Tibial artery (tissue), 4 donors: ENCODE results near the gene SEC31B.

Experiments used
- DNase-seq, 2 donors: peaks; one replicate each; pipeline ENCODE4 v3.0.0-alpha.2; 2019
- H3K27ac ChIP-seq, 2 donors: fragments of 200-600 bp; sonication (generic) in 1 of 2; 1 replicate in 1 of 2; 2 replicates in 1 of 2; pipeline ENCODE4 v1.5.1; 2018 to 2019; ENCODE audit warnings: mild to moderate bottlenecking in 1 of 2
- H3K27me3 ChIP-seq, 2 donors: fragments of 200-600 bp; sonication (generic) in 1 of 2; one replicate each; pipeline versions ENCODE4 v1.5.1 to v1.6.0; 2016 to 2019
- H3K36me3 ChIP-seq, 3 donors: fragments of 200-600 bp; sonication (generic) in 2 of 3; one replicate each; pipeline ENCODE4 v1.5.1; 2016 to 2019; ENCODE audit warnings: mild to moderate bottlenecking in 2 of 3
- H3K4me1 ChIP-seq, 4 donors: fragments of 200-600 bp; sonication (generic) in 2 of 4; 1 replicate in 3 of 4; 2 replicates in 1 of 4; pipeline ENCODE4 v1.5.1; 2016 to 2019
- H3K4me3 ChIP-seq, 2 donors: fragments of 200-600 bp; sonication (generic) in 1 of 2; 1 replicate in 1 of 2; 2 replicates in 1 of 2; pipeline ENCODE4 v1.5.1; 2018 to 2019; ENCODE audit warnings: mild to moderate bottlenecking in 2 of 2
- H3K9me3 ChIP-seq, 3 donors: fragments of 200-600 bp; sonication (generic) in 1 of 3; one replicate each; pipeline ENCODE4 v1.5.1; 2016 to 2019
- CTCF ChIP-seq, 2 experiments: fragments of 200-600 bp in 1 of 2; fragments of 450-650 bp in 1 of 2; IDR thresholded peaks; one replicate each; pipeline ENCODE4 v1.5.1; 2017 to 2019; ENCODE audit warnings: antibody characterized with exemption in 2 of 2, mild to moderate bottlenecking in 1 of 2, moderate library complexity in 1 of 2
- intact Hi-C: fragments of 100-400 bp; cut with DNase I; formaldehyde crosslinking; loops from one replicate; pipeline ENCODE4 v1.15.0; 2023; ENCODE audit warnings: low total_unique reads

The SEC31B gene

GRCh38 chr10:100553929-100554328, 34.3 kb upstream of the SEC31B start:
- Histone ChIP-seq H3K9me3 (no peaks in the 10 kb centered on the region), H3K4me3 (no peak overlapping the region), H3K4me1 (no peaks in the 10 kb centered on the region), H3K36me3 (peaks cover 32 to 71% (median 47%) of the 10 kb centered on the region in 3 donors), H3K27me3 (no peaks in the 10 kb centered on the region), H3K27ac (no peak overlapping the region)
- DNase-seq = no peak
- intact Hi-C loops = no loop called here
- TF ChIP-seq CTCF (IDR thresholded peaks at IDR 0.05) = no peak

DNA sequence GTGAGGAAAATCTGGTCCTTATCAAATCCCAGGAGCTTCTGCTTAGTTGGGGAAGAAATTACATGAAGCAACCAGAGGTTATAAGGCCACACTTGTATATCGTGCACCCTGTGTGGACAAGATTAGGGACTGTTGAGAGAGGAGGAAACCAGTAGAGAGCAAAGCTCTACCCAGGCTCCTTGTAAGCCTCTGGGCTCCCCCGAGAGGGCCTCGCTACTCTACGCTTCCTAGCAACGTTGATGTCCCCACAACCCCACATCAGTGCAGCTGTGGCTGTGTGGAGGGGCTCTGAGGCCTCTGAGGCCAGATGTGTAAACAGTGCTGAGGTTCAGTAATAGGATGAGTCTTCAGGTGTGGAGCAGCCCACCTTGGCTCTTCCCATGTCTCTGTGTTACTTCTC, 32.1 kb upstream of the SEC31B start:
- H3K4me1 ChIP-seq = no peaks in the 10 kb centered on the region
- H3K36me3 ChIP-seq = peaks cover 50 to 79% (median 52%) of the 10 kb centered on the region in 3 donors
- intact Hi-C loops = no loop called here
- no peak overlapping the region for H3K4me3 ChIP-seq
- TF ChIP-seq CTCF (IDR thresholded peaks at IDR 0.05) = no peak
- no peak overlapping the region for H3K27ac ChIP-seq
- DNase-seq = no peak
- H3K9me3 ChIP-seq = no peaks in the 10 kb centered on the region
- no peaks in the 10 kb centered on the region for H3K27me3 ChIP-seq

GRCh38 chr10:100551196-100551595, 31.5 kb upstream of the SEC31B start:
- Histone ChIP-seq H3K27ac (no peak overlapping the region), H3K4me3 (no peak overlapping the region), H3K4me1 (no peaks in the 10 kb centered on the region), H3K36me3 (peaks cover 50 to 79% (median 52%) of the 10 kb centered on the region in 3 donors), H3K27me3 (no peaks in the 10 kb centered on the region), H3K9me3 (no peaks in the 10 kb centered on the region)
- intact Hi-C loops = no loop called here
- no peak for TF ChIP-seq CTCF (IDR thresholded peaks at IDR 0.05)
- DNase-seq = no peak

DNA sequence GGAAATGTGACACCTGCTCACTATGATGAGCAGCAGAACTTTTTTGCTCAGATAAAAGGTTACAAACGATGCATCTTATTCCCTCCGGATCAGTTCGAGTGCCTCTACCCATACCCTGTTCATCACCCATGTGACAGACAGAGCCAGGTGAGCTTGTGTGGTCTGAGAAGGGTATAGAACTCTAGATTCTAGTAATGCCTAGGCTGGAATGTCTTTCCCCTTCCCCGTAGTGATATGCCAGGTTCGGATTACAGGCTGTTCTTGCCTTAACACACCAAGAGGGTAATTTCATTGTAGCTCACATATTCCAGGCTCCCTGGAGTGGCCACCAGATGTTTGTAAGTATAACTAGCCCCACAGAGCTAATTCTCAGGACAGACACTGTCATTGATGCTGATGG, 25.3 kb upstream of the SEC31B start:
- no peak overlapping the region for H3K4me3 ChIP-seq
- TF ChIP-seq CTCF (IDR thresholded peaks at IDR 0.05) = no peak
- no peak overlapping the region for H3K27ac ChIP-seq
- no peaks in the 10 kb centered on the region for H3K4me1 ChIP-seq
- DNase-seq = no peak
- intact Hi-C loops = no loop called here
- no peaks in the 10 kb centered on the region for H3K9me3 ChIP-seq
- peaks cover 92 to 100% (median 93%) of the 10 kb centered on the region in 3 donors for H3K36me3 ChIP-seq
- no peaks in the 10 kb centered on the region for H3K27me3 ChIP-seq

DNA sequence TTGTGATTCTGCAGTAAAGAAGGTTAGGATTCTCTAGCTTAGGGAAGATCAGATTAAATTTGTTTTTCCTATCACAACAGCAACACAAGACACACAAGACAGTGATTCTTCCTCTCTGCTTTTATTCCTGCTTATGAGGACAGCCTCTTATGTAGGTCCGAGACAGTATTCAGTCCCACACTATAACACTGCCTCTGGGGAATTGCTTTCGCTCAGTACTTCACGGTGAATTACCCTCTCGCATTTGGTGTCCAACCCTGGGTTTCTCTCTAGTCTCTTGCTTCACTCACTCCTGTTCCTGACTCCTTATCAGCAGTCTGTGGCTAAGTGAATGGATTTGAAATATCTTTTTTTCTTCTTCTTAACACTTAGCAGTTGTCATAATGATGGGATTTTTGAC, 17.8 kb upstream of the SEC31B start:
- intact Hi-C loops = no loop called here
- H3K9me3 ChIP-seq = no peaks in the 10 kb centered on the region
- peaks cover 32 to 54% (median 36%) of the 10 kb centered on the region in 3 donors for H3K36me3 ChIP-seq
- no peak overlapping the region for H3K27ac ChIP-seq
- peaks cover 0 to 23% (median 21%) of the 10 kb centered on the region in 4 donors for H3K4me1 ChIP-seq
- DNase-seq = no peak
- H3K27me3 ChIP-seq = no peaks in the 10 kb centered on the region
- no peak for TF ChIP-seq CTCF (IDR thresholded peaks at IDR 0.05)
- H3K4me3 ChIP-seq = no peak overlapping the region
